ENCODE measurements around the gene TEX36.

GRCh38 chr10:125646311-125646710 lies 36.7 kb downstream of the TEX36 start:
- no peak for TF ChIP-seq CTCF (IDR thresholded peaks at IDR 0.05)
- TF ChIP-seq POLR2A (IDR thresholded peaks at IDR 0.05): no peak

All from esophagus squamous epithelium (tissue), 4 donors.